ENCODE data around the gene PI4K2B.

PI4K2B gene

GRCh38 chr4:25299476-25300203, 65.8 kb downstream of the PI4K2B start:
- no peak for DNase-seq

GRCh38 chr4:25301471-25301870, 67.6 kb downstream of the PI4K2B start:
- DNase-seq = no peak
- no peaks in the 10 kb centered on the region for H3K36me3 ChIP-seq
- TF ChIP-seq CTCF (IDR thresholded peaks at IDR 0.05; ENCODE audit: low read depth, low read length) = no peak
- no peaks in the 10 kb centered on the region for H3K27me3 ChIP-seq (ENCODE audit: insufficient read depth, low read depth, severe bottlenecking)
- no peak overlapping the region for H3K27ac ChIP-seq
- H3K9me3 ChIP-seq (ENCODE audit: severe bottlenecking) = no peaks in the 10 kb centered on the region
- H3K4me3 ChIP-seq (ENCODE audit: low read depth, low read length) = no peak overlapping the region

More at GRCh38 chr4:25299476-25300203, 65.8 kb downstream of the PI4K2B start:
- no peak overlapping the region for H3K4me3 ChIP-seq (ENCODE audit: low read depth, low read length)
- no peak overlapping the region for H3K27ac ChIP-seq
- no peaks in the 10 kb centered on the region for H3K36me3 ChIP-seq
- no peaks in the 10 kb centered on the region for H3K27me3 ChIP-seq (ENCODE audit: insufficient read depth, low read depth, severe bottlenecking)
- no peak for TF ChIP-seq CTCF (IDR thresholded peaks at IDR 0.05; ENCODE audit: low read depth, low read length)
- no peaks in the 10 kb centered on the region for H3K9me3 ChIP-seq (ENCODE audit: severe bottlenecking)

GRCh38 chr4:25302626-25303025, 68.8 kb downstream of the PI4K2B start:
- no peak for DNase-seq
- no peak for TF ChIP-seq CTCF (IDR thresholded peaks at IDR 0.05; ENCODE audit: low read depth, low read length)
- no peaks in the 10 kb centered on the region for H3K27me3 ChIP-seq (ENCODE audit: insufficient read depth, low read depth, severe bottlenecking)
- H3K27ac ChIP-seq = no peak overlapping the region
- no peak overlapping the region for H3K4me3 ChIP-seq (ENCODE audit: low read depth, low read length)
- H3K36me3 ChIP-seq = no peaks in the 10 kb centered on the region
- no peaks in the 10 kb centered on the region for H3K9me3 ChIP-seq (ENCODE audit: severe bottlenecking)

- no peaks in the 10 kb centered on the region for H3K27me3 ChIP-seq (ENCODE audit: insufficient read depth, low read depth, severe bottlenecking)
- H3K36me3 ChIP-seq = no peaks in the 10 kb centered on the region
- no peak overlapping the region for H3K27ac ChIP-seq
- H3K4me3 ChIP-seq (ENCODE audit: low read depth, low read length) = no peak overlapping the region
- no peak for TF ChIP-seq CTCF (IDR thresholded peaks at IDR 0.05; ENCODE audit: low read depth, low read length)
- no peak for DNase-seq
- no peaks in the 10 kb centered on the region for H3K9me3 ChIP-seq (ENCODE audit: severe bottlenecking)
Observed at GRCh38 chr4:25303578-25303977, 69.7 kb downstream of the PI4K2B start.

- DNase-seq = no peak
Observed at GRCh38 chr4:25306518-25307057, 72.8 kb downstream of the PI4K2B start.

More at GRCh38 chr4:25306518-25307057, 72.8 kb downstream of the PI4K2B start:
- Histone ChIP-seq H3K9me3 (ENCODE audit: severe bottlenecking) (no peaks in the 10 kb centered on the region), H3K27ac (no peak overlapping the region), H3K4me3 (ENCODE audit: low read depth, low read length) (no peak overlapping the region), H3K27me3 (ENCODE audit: insufficient read depth, low read depth, severe bottlenecking) (no peaks in the 10 kb centered on the region), H3K36me3 (no peaks in the 10 kb centered on the region)
- no peak for TF ChIP-seq CTCF (IDR thresholded peaks at IDR 0.05; ENCODE audit: low read depth, low read length)

All from WERI-Rb-1 (cell line).